ENCODE results near the gene MAJIN. TPM values are rescaled to one million over a fixed set of nuclear protein-coding genes. Genes with fewer than 3 reads are reported as not detected.

The MAJIN gene
- total and polyA plus RNA-seq, 9 of the 15 experiments (the other 6 are each of a cell fraction or from before 2014, with no cell fraction given) = 0.17 to 0.83 (median 0.24) TPM; not detected in 2

DNA sequence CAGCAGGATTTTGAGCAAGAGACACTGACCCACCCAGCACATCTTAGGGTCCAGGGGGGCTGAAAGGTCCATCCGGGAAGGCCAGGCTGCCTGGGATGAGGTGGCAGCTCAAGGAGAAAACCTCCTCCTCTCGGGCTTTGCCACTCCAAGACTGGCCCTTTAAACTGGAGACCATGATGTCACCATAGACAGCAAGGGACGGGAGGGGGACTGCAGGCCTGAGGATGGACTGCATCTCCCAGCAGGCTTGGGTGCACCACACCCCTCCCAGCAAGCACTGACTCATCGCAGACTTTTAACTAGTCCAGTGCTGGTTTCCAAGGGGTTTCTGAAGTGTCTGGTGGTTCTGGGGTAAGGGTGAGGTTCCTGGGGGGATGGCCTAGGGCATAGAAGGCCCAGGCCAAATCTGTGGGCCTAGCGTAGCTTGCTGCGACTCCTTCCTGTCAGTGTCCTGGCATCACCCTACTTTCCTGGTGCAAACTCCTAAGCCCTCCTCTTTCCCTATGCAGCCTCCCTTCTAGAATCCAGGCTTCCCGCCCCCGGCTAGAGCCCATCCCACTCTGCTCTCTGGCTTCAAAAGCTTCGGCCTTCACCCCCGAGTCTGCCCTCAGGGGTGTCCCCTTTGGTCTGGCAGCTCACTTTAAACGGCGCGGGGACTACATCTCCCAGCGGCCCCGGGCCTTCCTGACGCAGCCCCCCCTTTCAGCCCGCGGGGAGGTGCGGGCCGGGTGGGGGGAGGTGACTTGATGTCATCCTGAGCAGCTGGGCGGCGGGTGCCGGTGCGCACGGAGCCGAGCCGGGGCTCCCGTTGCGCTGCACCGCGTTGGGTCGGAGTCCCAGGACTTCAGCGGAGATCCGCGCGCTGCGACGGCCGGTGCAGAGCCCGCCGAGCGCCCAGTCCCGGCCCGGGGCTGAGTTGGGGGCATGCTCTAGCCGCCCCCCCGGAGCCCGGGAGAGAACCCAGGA, 47.7 kb downstream of the MAJIN start, which contains the start of gene PPP2R5B (continued):
- no peak for TF ChIP-seq E4F1 (CRISPR knock-in tag; IDR thresholded peaks at IDR 0.05; ENCODE audit: borderline replicate concordance)
- TF ChIP-seq TARDBP (IDR thresholded peaks at IDR 0.05) = no peak
- no peak for TF ChIP-seq ZNF253 (CRISPR knock-in tag; conservative IDR thresholded peaks at IDR 0.05)
- TF ChIP-seq DMBX1 (CRISPR knock-in tag; IDR thresholded peaks at IDR 0.05; ENCODE audit: borderline replicate concordance) = 0 out of 2 replicates have a peak, but pooled peaks have one; percentile 33
- peak; percentile 69 for TF ChIP-seq ZBTB2 (IDR thresholded peaks at IDR 0.05)
- no peak for TF ChIP-seq UBTF (IDR thresholded peaks at IDR 0.05; ENCODE audit: borderline replicate concordance in 1 of 2, low read depth in 2 of 2, low read length in 2 of 2)
- TF ChIP-seq NBN (IDR thresholded peaks at IDR 0.05; ENCODE audit: low read depth) = no peak
- TF ChIP-seq ARHGAP35 (IDR thresholded peaks at IDR 0.05; ENCODE audit: partially characterized antibody) = no peak
- no peak for TF ChIP-seq ZNF668 (CRISPR knock-in tag; IDR thresholded peaks at IDR 0.05)
- no peak for TF ChIP-seq TSHZ1 (CRISPR knock-in tag; IDR thresholded peaks at IDR 0.05)

Measured in K562 (cell line).